Mesenteric fat pad (tissue), 1 donor: ENCODE data around the gene PIKFYVE. TPM values are rescaled to one million over a fixed set of nuclear protein-coding genes. Genes with fewer than 3 reads are reported as not detected.
"Not testable (repeated sequence)": the region's sequence is repeated elsewhere in the genome, so short reads cannot be mapped to it uniquely, and the experiment has no call there.

Experiments
- DNase-seq: peaks from one replicate; pipeline ENCODE4 v3.0.0-alpha.2; 2020; ENCODE audit warnings: low spot score
- long read RNA-seq: library from polyadenylated mRNA; unstranded; transcript quantifications from one replicate; pipeline ENCODE4 v2.0.0, GENCODE V29; 2020
- total RNA-seq: library from RNA; stranded (reverse); fragmentation: NEBNext Ultra II Directional; extraction: Animal tissue kit (Norgen Biotek cat#: 25700); gene quantifications from one replicate; pipeline ENCODE4 v1.2.1, GENCODE V29; 2021
- donor health status: DM: yes; HTN: yes; CAD: no.

PIKFYVE gene
- 29.6 TPM for total RNA-seq
- long read RNA-seq, partial matches to known transcripts = 5 of 8 reads
- long read RNA-seq, other reads (novel, unspliced or antisense) = 3 of 8 reads

GRCh38 chr2:208265801-208266552 is at the start of gene PIKFYVE:
PIKFYVE (plus strand) TSS chr2:208266255; CDS start chr2:208271520, 5,265 bp downstream.
- peak; percentile 94 for DNase-seq

GRCh38 chr2:208221873-208222272 is 44.2 kb upstream of the PIKFYVE start:
- not testable (repeated sequence) for DNase-seq

GRCh38 chr2:208222351-208222750 is 43.7 kb upstream of the PIKFYVE start:
- no peak for DNase-seq

GRCh38 chr2:208224802-208225201 is 41.3 kb upstream of the PIKFYVE start:
- DNase-seq = no peak

- DNase-seq = no peak
Observed at GRCh38 chr2:208227581-208228232, 38.3 kb upstream of the PIKFYVE start.

GRCh38 chr2:208228476-208228875 is 37.6 kb upstream of the PIKFYVE start:
- DNase-seq = no peak

GRCh38 chr2:208234786-208235185 is 31.3 kb upstream of the PIKFYVE start:
- no peak for DNase-seq

GRCh38 chr2:208235860-208236259 is 30.2 kb upstream of the PIKFYVE start:
- no peak for DNase-seq

- no peak for DNase-seq
Observed at GRCh38 chr2:208239770-208240493, 26.1 kb upstream of the PIKFYVE start.

GRCh38 chr2:208240619-208241209 is 25.3 kb upstream of the PIKFYVE start:
- no peak for DNase-seq

GRCh38 chr2:208244422-208244821 is 21.6 kb upstream of the PIKFYVE start:
- DNase-seq = no peak

GRCh38 chr2:208245746-208246145 is 20.3 kb upstream of the PIKFYVE start:
- no peak for DNase-seq

GRCh38 chr2:208248601-208249000 is 17.5 kb upstream of the PIKFYVE start:
- no peak for DNase-seq

GRCh38 chr2:208249296-208249695 is 16.8 kb upstream of the PIKFYVE start:
- DNase-seq = no peak

- no peak for DNase-seq
Observed at GRCh38 chr2:208250388-208250787, 15.7 kb upstream of the PIKFYVE start.

GRCh38 chr2:208251098-208251497 is 15.0 kb upstream of the PIKFYVE start:
- DNase-seq = no peak

GRCh38 chr2:208252716-208253492 is 13.2 kb upstream of the PIKFYVE start:
- no peak for DNase-seq

- no peak for DNase-seq
Observed at GRCh38 chr2:208253600-208254117, 12.4 kb upstream of the PIKFYVE start.

- DNase-seq = no peak
Observed at GRCh38 chr2:208254118-208254870, 11.8 kb upstream of the PIKFYVE start.
